Astrocyte (in vitro differentiated cells and primary cell): Measurements from ENCODE around the gene MTCH1. TPM values are rescaled to one million over a fixed set of nuclear protein-coding genes. Genes with fewer than 3 reads are reported as not detected.

Experiments
- DNase-seq: peaks from one replicate; pipeline ENCODE4 v3.0.0-alpha.2; 2010; ENCODE audit warnings: low read depth
- FAIRE-seq: peaks from 2 replicates; lab custom pipeline; 2011; peaks lifted over from hg19 to GRCh38; lab: Jason Lieb, UNC
- H2AFZ ChIP-seq: 2 replicates; pipeline ENCODE4 v1.6.0; 2012; ENCODE audit warnings: low read depth, low read length, inconsistent platforms
- H3K27ac ChIP-seq: 2 replicates; pipeline ENCODE4 v1.5.1; 2011; ENCODE audit warnings: low read depth, low read length, inconsistent platforms
- H3K27me3 ChIP-seq: 2 replicates; pipeline ENCODE4 v1.6.0; 2011; ENCODE audit warnings: low read length, inconsistent platforms; ENCODE audit not compliant: insufficient read depth
- H3K36me3 ChIP-seq: 2 replicates; pipeline ENCODE4 v1.5.1; 2011; ENCODE audit warnings: low read length, inconsistent platforms; ENCODE audit not compliant: insufficient read depth
- H3K4me1 ChIP-seq: 2 replicates; pipeline ENCODE4 v1.5.1; 2011; ENCODE audit warnings: low read length, inconsistent platforms; ENCODE audit not compliant: insufficient read depth
- H3K4me2 ChIP-seq: 2 replicates; pipeline ENCODE4 v1.6.0; 2012; ENCODE audit warnings: low read length, inconsistent platforms
- H3K4me3 ChIP-seq: 2 replicates; pipeline ENCODE4 v1.5.1; 2011; ENCODE audit warnings: low read depth, mild to moderate bottlenecking, low read length, inconsistent platforms; ENCODE audit not compliant: insufficient read depth
- H3K79me2 ChIP-seq: 2 replicates; pipeline ENCODE4 v1.6.0; 2012; ENCODE audit warnings: mild to moderate bottlenecking, low read length, inconsistent platforms; ENCODE audit not compliant: insufficient read depth
- H3K9ac ChIP-seq: 2 replicates; pipeline ENCODE4 v1.6.0; 2012; ENCODE audit warnings: mild to moderate bottlenecking, low read length, inconsistent platforms
- H3K9me3 ChIP-seq: 2 replicates; pipeline ENCODE4 v1.5.1; 2012; ENCODE audit warnings: low read depth, mild to moderate bottlenecking, low read length, inconsistent platforms; ENCODE audit not compliant: insufficient read depth
- H4K20me1 ChIP-seq: 2 replicates; pipeline ENCODE4 v1.6.0; 2012; ENCODE audit warnings: low read length, inconsistent platforms; ENCODE audit not compliant: insufficient read depth
- H3K27ac Mint-ChIP-seq: one replicate; pipeline ENCODE4 v1.8.0; 2021; ENCODE audit warnings: mild to moderate bottlenecking, mixed read lengths; ENCODE audit not compliant: unreplicated experiment
- H3K27me3 Mint-ChIP-seq: one replicate; pipeline ENCODE4 v1.8.0; 2021; ENCODE audit warnings: low read depth, mixed read lengths; ENCODE audit not compliant: unreplicated experiment
- H3K36me3 Mint-ChIP-seq: one replicate; pipeline ENCODE4 v1.8.0; 2021; ENCODE audit warnings: low read depth, mixed read lengths; ENCODE audit not compliant: unreplicated experiment
- H3K4me1 Mint-ChIP-seq: one replicate; pipeline ENCODE4 v1.8.0; 2021; ENCODE audit warnings: low read depth, mixed read lengths; ENCODE audit not compliant: unreplicated experiment
- H3K4me3 Mint-ChIP-seq: one replicate; pipeline ENCODE4 v1.8.0; 2021; ENCODE audit warnings: mild to moderate bottlenecking, moderate library complexity, mixed read lengths; ENCODE audit not compliant: unreplicated experiment
- H3K9me3 Mint-ChIP-seq: one replicate; pipeline ENCODE4 v1.8.0; 2021; ENCODE audit warnings: mild to moderate bottlenecking, mixed read lengths; ENCODE audit not compliant: unreplicated experiment
- EZH2 ChIP-seq: IDR thresholded peaks from 2 replicates; pipeline ENCODE4 v1.6.1; 2012; ENCODE audit warnings: mild to moderate bottlenecking, low read length, inconsistent platforms; ENCODE audit not compliant: insufficient read depth
- total RNA-seq: library from RNA; stranded (reverse); gene quantifications from 2 replicates; pipeline ENCODE4 v1.2.1, GENCODE V29; 2021
- TF ChIP-seq, protein P1 (sequence below): IDR thresholded peaks from 2 replicates; pipeline ENCODE4 v1.5.1; 2011; ENCODE audit warnings: low read depth, mild to moderate bottlenecking, inconsistent platforms, low read length, moderate library complexity; ENCODE audit not compliant: insufficient read depth

MTCH1 gene
- total RNA-seq, 1 donor from 2014 or later: 311 TPM

DNA sequence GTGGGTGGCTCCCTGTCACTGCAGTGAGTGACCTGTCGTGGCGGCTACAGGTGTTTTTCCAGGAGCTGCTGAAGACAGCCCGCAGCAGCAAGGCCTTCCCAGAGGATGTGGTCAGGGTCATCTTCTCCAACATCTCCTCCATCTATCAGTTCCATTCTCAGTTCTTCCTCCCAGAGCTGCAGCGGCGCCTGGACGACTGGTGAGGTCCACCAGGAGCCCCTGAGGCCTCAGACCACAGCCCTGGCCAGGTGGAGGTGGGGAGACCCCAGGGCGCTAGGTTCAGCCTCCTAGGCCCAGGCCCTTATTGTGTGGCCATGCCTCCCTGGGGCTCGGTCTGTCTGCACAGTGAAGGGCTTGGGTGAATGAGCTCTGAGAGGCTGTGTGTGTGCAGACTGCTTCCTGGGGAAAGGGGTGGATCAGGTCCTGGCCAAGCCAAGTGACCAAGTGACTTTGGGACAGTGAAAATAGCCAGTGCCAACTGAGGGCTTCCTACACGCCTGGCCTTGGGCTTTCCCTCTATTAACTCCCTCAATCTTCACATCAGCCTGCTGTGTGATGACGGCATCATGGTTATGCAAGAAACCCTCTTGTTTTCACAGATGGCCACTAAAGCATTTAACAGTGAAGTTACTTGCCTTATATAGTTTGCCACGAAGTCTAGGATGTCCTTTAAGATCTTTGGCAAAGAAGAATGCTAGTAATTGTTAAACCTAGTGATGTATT lies 25.8 kb upstream of the MTCH1 start:
- peak; percentile 18 for DNase-seq
- no peaks in the 10 kb centered on the region for H4K20me1 ChIP-seq
- H3K79me2 ChIP-seq: no peaks in the 10 kb centered on the region
- no peak for FAIRE-seq
- no peak overlapping the region for H3K4me3 ChIP-seq
- Mint-ChIP-seq H3K27ac (no peak overlapping the region), H3K4me3 (no peak overlapping the region), H3K4me1 (no peaks in the 10 kb centered on the region), H3K9me3 (no peaks in the 10 kb centered on the region), H3K27me3 (peaks cover 3% of the 10 kb centered on the region), H3K36me3 (peaks cover 2% of the 10 kb centered on the region)
- H2AFZ ChIP-seq: no peak overlapping the region
- no peaks in the 10 kb centered on the region for H3K4me1 ChIP-seq
- TF ChIP-seq EZH2: no peak
- TF ChIP-seq, protein P1, sequence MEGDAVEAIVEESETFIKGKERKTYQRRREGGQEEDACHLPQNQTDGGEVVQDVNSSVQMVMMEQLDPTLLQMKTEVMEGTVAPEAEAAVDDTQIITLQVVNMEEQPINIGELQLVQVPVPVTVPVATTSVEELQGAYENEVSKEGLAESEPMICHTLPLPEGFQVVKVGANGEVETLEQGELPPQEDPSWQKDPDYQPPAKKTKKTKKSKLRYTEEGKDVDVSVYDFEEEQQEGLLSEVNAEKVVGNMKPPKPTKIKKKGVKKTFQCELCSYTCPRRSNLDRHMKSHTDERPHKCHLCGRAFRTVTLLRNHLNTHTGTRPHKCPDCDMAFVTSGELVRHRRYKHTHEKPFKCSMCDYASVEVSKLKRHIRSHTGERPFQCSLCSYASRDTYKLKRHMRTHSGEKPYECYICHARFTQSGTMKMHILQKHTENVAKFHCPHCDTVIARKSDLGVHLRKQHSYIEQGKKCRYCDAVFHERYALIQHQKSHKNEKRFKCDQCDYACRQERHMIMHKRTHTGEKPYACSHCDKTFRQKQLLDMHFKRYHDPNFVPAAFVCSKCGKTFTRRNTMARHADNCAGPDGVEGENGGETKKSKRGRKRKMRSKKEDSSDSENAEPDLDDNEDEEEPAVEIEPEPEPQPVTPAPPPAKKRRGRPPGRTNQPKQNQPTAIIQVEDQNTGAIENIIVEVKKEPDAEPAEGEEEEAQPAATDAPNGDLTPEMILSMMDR: no peak
- H3K27ac ChIP-seq: no peak overlapping the region
- H3K36me3 ChIP-seq: no peaks in the 10 kb centered on the region
- no peak overlapping the region for H3K4me2 ChIP-seq
- H3K9ac ChIP-seq: no peak overlapping the region
- H3K9me3 ChIP-seq: no peaks in the 10 kb centered on the region
- H3K27me3 ChIP-seq: peaks cover 3% of the 10 kb centered on the region

DNA sequence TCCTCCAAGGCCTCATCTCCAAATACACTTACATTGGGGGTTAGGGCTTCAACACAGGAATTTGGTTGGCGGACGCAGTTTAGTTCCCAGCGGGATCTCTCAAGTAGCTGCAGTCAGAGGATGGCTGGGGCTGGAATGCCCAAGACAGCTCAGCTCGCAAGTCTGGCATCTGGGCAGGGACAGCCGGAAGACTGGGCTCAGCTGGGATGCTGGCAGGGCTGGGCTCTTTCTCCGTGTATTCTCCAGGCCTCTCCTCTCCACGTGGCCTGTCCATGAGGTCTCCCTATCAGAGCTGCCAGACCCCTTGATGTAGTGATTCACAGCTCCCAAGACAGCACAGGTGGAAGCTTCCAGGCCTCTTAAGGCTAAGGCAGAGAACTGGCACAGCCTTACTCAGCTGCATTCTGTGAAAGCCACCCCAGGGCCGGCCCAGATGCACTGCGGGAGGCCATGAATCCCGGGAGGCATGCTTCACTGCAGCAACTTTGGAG lies 24.5 kb upstream of the MTCH1 start:
- TF ChIP-seq EZH2: no peak
- TF ChIP-seq, protein P1: no peak
- no peak overlapping the region for H3K27ac ChIP-seq
- H3K27me3 ChIP-seq: peaks cover 3% of the 10 kb centered on the region
- no peak overlapping the region for H3K4me2 ChIP-seq
- no peaks in the 10 kb centered on the region for H3K36me3 ChIP-seq
- no peaks in the 10 kb centered on the region for H3K9me3 ChIP-seq
- Mint-ChIP-seq H3K27ac (no peak overlapping the region), H3K9me3 (no peaks in the 10 kb centered on the region), H3K4me1 (peaks cover 1% of the 10 kb centered on the region), H3K4me3 (no peak overlapping the region), H3K36me3 (peaks cover 2% of the 10 kb centered on the region), H3K27me3 (peaks cover 3% of the 10 kb centered on the region)
- H4K20me1 ChIP-seq: no peaks in the 10 kb centered on the region
- FAIRE-seq: no peak
- no peaks in the 10 kb centered on the region for H3K4me1 ChIP-seq
- no peak overlapping the region for H2AFZ ChIP-seq
- H3K9ac ChIP-seq: no peak overlapping the region
- no peak overlapping the region for H3K4me3 ChIP-seq
- no peak for DNase-seq
- no peaks in the 10 kb centered on the region for H3K79me2 ChIP-seq
